KMS-11 (cell line): ENCODE results near the gene TMC1.
"Not testable (repeated sequence)": the region's sequence is repeated elsewhere in the genome, so short reads cannot be mapped to it uniquely, and the experiment has no call there.

Source experiments
- H2AFZ ChIP-seq: fragments of 200-600 bp; sonication (generic); 2 replicates; pipeline ENCODE4 v1.6.1; 2016; ENCODE audit warnings: antibody characterized with exemption, mixed run types, low read depth
- H3K27ac ChIP-seq: fragments of 200-600 bp; sonication (generic); 2 replicates; pipeline ENCODE4 v1.6.1; 2016; ENCODE audit warnings: mild to moderate bottlenecking, mixed run types
- H3K27me3 ChIP-seq: fragments of 200-600 bp; sonication (generic); 2 replicates; pipeline ENCODE4 v1.6.1; 2017; ENCODE audit warnings: mild to moderate bottlenecking, low read depth, mixed run types, moderate library complexity; ENCODE audit not compliant: insufficient read depth
- H3K36me3 ChIP-seq: fragments of 200-600 bp; sonication (generic); 2 replicates; pipeline ENCODE4 v1.6.1; 2017; ENCODE audit warnings: mild to moderate bottlenecking, mixed run types; ENCODE audit not compliant: insufficient read depth
- H3K4me1 ChIP-seq: fragments of 200-600 bp; sonication (generic); 2 replicates; pipeline ENCODE4 v1.6.1; 2016; ENCODE audit warnings: mild to moderate bottlenecking, low read depth, mixed run types; ENCODE audit not compliant: poor library complexity, severe bottlenecking
- H3K4me2 ChIP-seq: fragments of 200-600 bp; sonication (generic); 2 replicates; pipeline ENCODE4 v1.7.0; 2016; ENCODE audit warnings: mild to moderate bottlenecking, mixed run types
- H3K4me3 ChIP-seq: fragments of 200-600 bp; sonication (generic); IDR thresholded peaks from 2 replicates; pipeline ENCODE4 v1.6.1; 2017; ENCODE audit warnings: low read depth, low read length, mixed read lengths; ENCODE audit not compliant: insufficient read depth
- H3K79me2 ChIP-seq: fragments of 200-600 bp; sonication (generic); 2 replicates; pipeline ENCODE4 v1.6.1; 2016; ENCODE audit warnings: low read depth, mixed run types; ENCODE audit not compliant: insufficient read depth
- H3K9ac ChIP-seq: fragments of 200-600 bp; sonication (generic); 2 replicates; pipeline ENCODE4 v1.6.1; 2016; ENCODE audit warnings: mild to moderate bottlenecking, mixed run types
- H4K20me1 ChIP-seq: fragments of 200-600 bp; sonication (generic); 2 replicates; pipeline ENCODE4 v1.6.1; 2016; ENCODE audit warnings: mild to moderate bottlenecking, mixed run types; ENCODE audit not compliant: insufficient read depth
- CTCF ChIP-seq: fragments of 200-600 bp; sonication (generic); conservative IDR thresholded peaks from 2 replicates; pipeline ENCODE4 v1.6.1; 2017; ENCODE audit warnings: low read depth, mild to moderate bottlenecking, antibody characterized with exemption, low read length, moderate library complexity, mixed read lengths

Gene TMC1

DNA sequence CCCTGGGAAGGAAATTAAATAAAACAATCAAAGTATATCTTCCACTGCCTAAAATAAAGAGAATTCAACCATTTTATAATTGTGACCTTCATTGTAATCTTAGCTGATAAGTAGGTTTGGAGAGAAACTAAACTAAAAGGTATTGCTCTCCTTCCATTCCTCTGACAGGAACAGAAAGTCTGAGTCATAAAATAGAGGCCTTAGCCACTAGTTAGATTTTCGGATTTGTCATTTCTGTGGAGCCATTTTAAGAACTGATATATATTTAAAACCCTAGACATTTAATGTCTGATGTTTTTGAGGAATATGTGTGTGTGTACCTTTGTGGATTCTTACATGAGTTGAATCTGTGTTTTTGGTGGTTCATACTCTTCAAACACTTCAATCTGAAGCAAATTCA, 11.8 kb upstream of the TMC1 start:
- Histone ChIP-seq H3K4me2 (no peak overlapping the region), H2AFZ (no peak overlapping the region), H4K20me1 (no peaks in the 10 kb centered on the region), H3K4me3 (no peak overlapping the region), H3K27me3 (no peaks in the 10 kb centered on the region), H3K27ac (no peak overlapping the region), H3K79me2 (no peaks in the 10 kb centered on the region), H3K9ac (no peak overlapping the region), H3K36me3 (no peaks in the 10 kb centered on the region), H3K4me1 (no peaks in the 10 kb centered on the region)
- no peak for TF ChIP-seq CTCF

GRCh38 chr9:72521011-72521410, 397 bp upstream of the TMC1 start:
- not testable (repeated sequence) for H3K4me1 ChIP-seq, H2AFZ ChIP-seq, H3K27me3 ChIP-seq, H3K27ac ChIP-seq, H3K36me3 ChIP-seq, H3K79me2 ChIP-seq, H4K20me1 ChIP-seq, H3K9ac ChIP-seq, H3K4me3 ChIP-seq, H3K4me2 ChIP-seq

DNA sequence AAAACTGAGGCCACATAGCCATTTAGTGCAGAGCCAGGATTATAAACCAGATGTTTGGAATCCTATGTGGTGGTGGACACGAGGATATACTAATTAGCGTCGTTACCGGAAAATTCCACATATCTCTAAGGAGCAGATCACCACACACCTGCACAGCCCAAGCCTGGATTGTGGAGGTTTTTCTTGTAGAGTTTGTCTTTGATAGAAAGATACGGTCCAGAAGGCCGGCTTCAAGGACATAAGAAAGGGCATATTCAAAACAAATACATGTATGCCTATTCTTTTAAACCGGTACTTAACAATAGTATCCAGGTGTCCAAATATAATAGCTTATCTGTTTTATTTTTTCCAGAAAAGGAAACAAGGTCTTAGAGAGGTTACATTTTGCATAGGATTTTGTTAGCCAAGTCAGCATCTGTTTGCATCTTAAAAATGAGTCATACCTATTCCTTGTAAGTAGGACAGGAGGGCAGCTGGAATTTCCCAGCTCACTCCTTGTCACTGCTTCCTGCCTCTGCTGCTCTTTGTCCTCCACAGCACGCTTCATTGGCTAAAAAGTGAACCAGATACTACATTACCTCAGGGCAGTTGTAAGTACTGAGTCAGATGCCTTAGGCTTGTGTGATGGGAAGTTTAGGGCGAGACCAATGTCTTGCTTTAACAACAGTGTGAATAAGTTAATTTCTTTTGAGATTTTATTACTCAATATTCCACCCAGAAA, 3.6 kb downstream of the TMC1 start:
- no peak overlapping the region for H2AFZ ChIP-seq
- TF ChIP-seq CTCF = no peak
- no peaks in the 10 kb centered on the region for H3K79me2 ChIP-seq
- no peak overlapping the region for H3K4me3 ChIP-seq
- H3K4me1 ChIP-seq = no peaks in the 10 kb centered on the region
- no peaks in the 10 kb centered on the region for H3K36me3 ChIP-seq
- no peak overlapping the region for H3K27ac ChIP-seq
- no peak overlapping the region for H3K4me2 ChIP-seq
- H3K27me3 ChIP-seq = no peaks in the 10 kb centered on the region
- H3K9ac ChIP-seq = no peak overlapping the region
- no peaks in the 10 kb centered on the region for H4K20me1 ChIP-seq

DNA sequence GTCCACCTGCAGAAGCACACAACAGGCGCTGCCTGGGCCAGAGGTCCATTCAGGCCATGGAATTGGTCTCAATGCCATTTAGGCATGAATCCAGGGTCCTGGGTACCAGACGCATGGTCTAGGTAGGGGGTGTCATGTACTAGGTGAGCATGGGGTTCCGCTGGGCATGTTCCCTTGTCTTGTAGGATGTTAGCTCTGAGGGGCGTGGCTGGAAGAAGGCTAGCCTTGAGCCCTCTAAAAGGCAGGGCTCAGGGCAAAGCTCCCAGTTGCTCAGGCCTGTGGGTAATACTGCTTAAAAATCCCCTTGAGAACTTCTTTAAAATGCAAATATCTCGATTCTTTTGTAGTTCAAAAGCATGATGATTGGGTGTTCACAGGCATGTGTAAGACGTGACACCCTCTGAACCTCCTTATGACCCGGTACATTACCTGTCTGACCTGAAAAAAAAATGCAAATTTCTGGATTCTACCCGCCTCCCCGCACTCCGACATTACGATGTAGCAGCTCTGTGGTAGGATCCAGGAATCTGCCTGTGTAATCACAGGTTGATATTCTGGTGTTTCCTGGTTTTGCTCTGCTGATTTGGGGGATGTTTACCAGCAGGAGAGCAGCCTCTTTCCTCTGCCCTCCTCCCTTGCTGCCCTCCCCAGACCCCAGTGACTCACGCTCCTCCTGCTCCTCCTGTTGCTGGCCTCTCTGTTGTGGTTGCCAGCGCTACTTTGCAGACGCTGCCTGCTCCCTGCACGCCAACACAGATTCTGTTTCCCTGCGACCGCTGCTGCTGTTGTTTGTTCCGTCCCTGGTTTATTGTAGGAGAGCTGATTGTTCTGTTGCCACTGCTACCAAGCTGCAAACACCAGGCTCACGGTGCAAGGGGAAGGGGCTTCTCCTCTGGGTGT, 5.7 kb downstream of the TMC1 start:
- no peak for TF ChIP-seq CTCF
- no peaks in the 10 kb centered on the region for H4K20me1 ChIP-seq
- H3K4me3 ChIP-seq = no peak overlapping the region
- no peak overlapping the region for H2AFZ ChIP-seq
- H3K9ac ChIP-seq = no peak overlapping the region
- no peaks in the 10 kb centered on the region for H3K27me3 ChIP-seq
- no peaks in the 10 kb centered on the region for H3K36me3 ChIP-seq
- no peaks in the 10 kb centered on the region for H3K4me1 ChIP-seq
- H3K27ac ChIP-seq = no peak overlapping the region
- no peaks in the 10 kb centered on the region for H3K79me2 ChIP-seq
- no peak overlapping the region for H3K4me2 ChIP-seq

DNA sequence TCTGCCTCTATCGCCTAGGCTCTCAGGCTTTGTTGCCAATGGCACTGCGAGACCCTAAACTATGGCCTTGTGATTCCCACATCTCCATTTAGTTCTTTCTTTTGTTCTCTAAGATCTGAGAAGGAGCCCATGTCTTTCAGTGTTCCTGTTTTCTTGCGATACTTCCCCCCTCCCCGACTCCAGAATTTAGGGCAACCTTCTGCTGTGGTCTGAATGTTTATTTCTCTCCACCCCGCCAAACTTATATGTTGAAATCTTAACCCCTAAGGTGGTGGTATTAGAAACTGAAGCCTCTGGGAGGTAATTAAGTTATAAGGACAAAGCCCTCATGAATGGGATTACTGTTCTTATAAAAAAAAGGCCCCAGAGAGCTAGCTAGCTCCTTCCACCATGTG, 6.4 kb downstream of the TMC1 start:
- TF ChIP-seq CTCF = no peak
- no peaks in the 10 kb centered on the region for H3K36me3 ChIP-seq
- H3K27ac ChIP-seq = no peak overlapping the region
- no peak overlapping the region for H3K4me3 ChIP-seq
- H3K4me2 ChIP-seq = no peak overlapping the region
- H3K9ac ChIP-seq = no peak overlapping the region
- H3K4me1 ChIP-seq = no peaks in the 10 kb centered on the region
- H3K79me2 ChIP-seq = no peaks in the 10 kb centered on the region
- H3K27me3 ChIP-seq = no peaks in the 10 kb centered on the region
- no peaks in the 10 kb centered on the region for H4K20me1 ChIP-seq
- no peak overlapping the region for H2AFZ ChIP-seq
